Fibroblast of skin of left biceps (primary cell): Measurements from ENCODE around the gene WWC2.
"Not testable (repeated sequence)": the region's sequence is repeated elsewhere in the genome, so short reads cannot be mapped to it uniquely, and the experiment has no call there.

Experiments
- DNase-seq, 2 experiments: peaks; one replicate each; pipeline ENCODE4 v3.0.0-alpha.2; 2013; ENCODE audit warnings: low read depth in 2 of 2

WWC2 gene

GRCh38 chr4:183295711-183296110 lies 196.7 kb downstream of the WWC2 start:
- no peak for DNase-seq

- DNase-seq: no peak
Measured at GRCh38 chr4:183297675-183298074, 198.6 kb downstream of the WWC2 start.

- no peak for DNase-seq
Measured at GRCh38 chr4:183299464-183299863, 200.4 kb downstream of the WWC2 start.

GRCh38 chr4:183300070-183300469 lies 201.0 kb downstream of the WWC2 start:
- peak in 1 of 2 experiments; percentile 6 for DNase-seq

- no peak for DNase-seq
Measured at GRCh38 chr4:183300655-183301054, 201.6 kb downstream of the WWC2 start.

- no peak for DNase-seq
Measured at GRCh38 chr4:183303301-183303700, 204.2 kb downstream of the WWC2 start.

GRCh38 chr4:183304067-183304466 lies 205.0 kb downstream of the WWC2 start:
- no peak for DNase-seq

- no peak for DNase-seq
Measured at GRCh38 chr4:183304538-183304937, 205.5 kb downstream of the WWC2 start.

- no peak for DNase-seq
Measured at GRCh38 chr4:183306811-183307210, 207.8 kb downstream of the WWC2 start.

GRCh38 chr4:183312841-183313240 lies 213.8 kb downstream of the WWC2 start:
- no peak for DNase-seq

- DNase-seq: no peak
Measured at GRCh38 chr4:183314336-183314735, 215.3 kb downstream of the WWC2 start.

- no peak for DNase-seq
Measured at GRCh38 chr4:183314806-183315205, 215.7 kb downstream of the WWC2 start.

GRCh38 chr4:183318656-183319055 lies 219.6 kb downstream of the WWC2 start:
- no peak for DNase-seq

GRCh38 chr4:183320211-183321059 lies 221.4 kb downstream of the WWC2 start, which contains the start of gene CLDN22:
TSS of gene CLDN22 (minus strand) at chr4:183320276. CDS start at chr4:183320218, 58 bp downstream.
- no peak for DNase-seq

- no peak for DNase-seq
Measured at GRCh38 chr4:183321079-183321478, 222.0 kb downstream of the WWC2 start.

- DNase-seq: no peak
Measured at GRCh38 chr4:183321516-183321915, 222.5 kb downstream of the WWC2 start.

GRCh38 chr4:183322326-183322725 lies 223.3 kb downstream of the WWC2 start, which contains the start of gene CLDN24:
TSS of gene CLDN24 (minus strand) at chr4:183322426. CDS start at chr4:183322426, 0 bp downstream.
- no peak for DNase-seq

- DNase-seq: no peak
Measured at GRCh38 chr4:183323295-183323694, 224.2 kb downstream of the WWC2 start.

GRCh38 chr4:183324056-183324455 lies 225.0 kb downstream of the WWC2 start:
- not testable (repeated sequence) for DNase-seq

- no peak for DNase-seq
Measured at GRCh38 chr4:183324619-183325018, 225.6 kb downstream of the WWC2 start.

- DNase-seq: not testable (repeated sequence)
Measured at GRCh38 chr4:183326387-183326786, 227.3 kb downstream of the WWC2 start.

- DNase-seq: no peak
Measured at GRCh38 chr4:183326853-183327252, 227.8 kb downstream of the WWC2 start.

- DNase-seq: no peak
Measured at GRCh38 chr4:183327827-183328226, 228.8 kb downstream of the WWC2 start.
